Measurements from ENCODE around the gene RBMS2. TPM values are rescaled to one million over a fixed set of nuclear protein-coding genes. Genes with fewer than 3 reads are reported as not detected.

The RBMS2 gene
- total RNA-seq, 1 donor from 2014 or later = 9.7 TPM

DNA sequence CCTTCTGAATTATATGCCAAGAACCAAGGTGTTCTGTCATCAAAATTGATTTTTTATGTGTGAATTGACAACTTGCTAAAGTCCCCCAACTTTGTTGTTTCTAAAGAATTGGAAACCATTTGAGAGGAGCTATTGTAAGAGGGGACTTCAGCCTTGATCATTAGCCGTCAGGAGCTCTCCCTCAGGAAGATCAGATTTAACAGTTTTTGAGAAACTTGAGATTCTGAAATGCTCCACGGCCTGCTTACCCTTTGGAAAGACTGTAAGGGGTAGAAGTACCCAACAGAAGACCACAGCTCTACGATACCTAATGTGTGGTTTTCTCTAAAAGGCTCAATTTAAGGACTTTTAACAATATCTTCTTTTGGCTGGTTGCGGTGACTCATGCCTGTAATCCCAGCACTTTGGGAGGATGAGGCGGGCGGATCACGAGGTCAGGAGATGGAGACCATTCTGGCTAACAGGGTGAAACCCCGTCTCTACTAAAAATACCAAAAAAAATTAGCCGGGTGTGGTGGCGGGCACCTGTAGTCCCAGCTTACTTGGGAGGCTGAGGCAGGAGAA is 57.4 kb downstream of the RBMS2 start:
- DNase-seq (ENCODE audit: low read depth) = no peak

DNA sequence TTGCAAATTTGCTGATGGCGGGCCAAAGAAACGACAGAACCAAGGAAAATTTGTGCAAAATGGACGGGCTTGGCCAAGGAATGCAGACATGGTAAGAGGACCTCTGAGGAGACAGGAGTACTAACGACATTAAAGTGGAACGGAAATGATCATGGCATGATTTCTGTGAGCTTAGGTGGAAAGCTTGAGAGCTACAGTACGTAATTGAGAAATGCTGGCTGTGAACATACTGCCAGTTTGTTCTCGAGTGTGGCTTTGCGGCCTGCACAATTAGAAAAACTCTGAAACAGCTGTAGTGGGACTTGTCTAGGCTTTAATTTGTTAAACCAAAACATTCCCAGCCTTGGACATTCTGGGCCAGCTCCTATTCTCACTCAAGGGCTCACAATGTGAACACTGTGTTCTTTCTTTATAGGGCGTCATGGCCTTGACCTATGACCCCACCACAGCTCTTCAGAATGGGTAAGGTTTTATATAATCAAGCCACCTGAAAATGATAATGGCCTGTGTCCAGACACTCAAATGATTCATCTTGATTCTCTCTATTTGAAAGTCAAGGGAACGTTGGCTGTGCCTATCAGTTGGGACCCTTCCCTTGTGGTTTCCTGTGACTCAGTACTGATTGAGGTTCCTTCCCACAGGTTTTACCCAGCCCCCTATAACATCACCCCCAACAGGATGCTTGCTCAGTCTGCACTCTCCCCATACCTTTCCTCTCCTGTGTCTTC is 60.0 kb downstream of the RBMS2 start:
- peak; percentile 36 for DNase-seq (ENCODE audit: low read depth)

DNA sequence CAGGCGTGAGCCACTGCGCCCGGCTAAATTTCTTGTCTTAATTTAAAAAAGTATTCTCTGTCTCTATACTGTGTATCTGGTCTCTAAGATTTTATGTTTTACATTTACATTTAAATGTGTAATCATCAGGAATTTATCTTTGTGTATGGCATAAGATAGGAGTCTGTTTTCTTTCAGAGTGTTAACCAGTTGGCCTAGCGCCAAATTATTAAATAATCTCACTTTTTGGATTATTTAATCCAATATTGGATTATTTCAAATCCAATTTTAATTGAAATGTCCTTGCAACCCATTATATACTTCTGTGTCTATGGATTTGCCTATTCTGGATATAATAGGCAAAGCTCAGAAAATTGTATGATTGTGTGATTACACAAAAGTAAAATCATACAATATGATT is 63.5 kb downstream of the RBMS2 start:
- no peak for DNase-seq (ENCODE audit: low read depth)

DNA sequence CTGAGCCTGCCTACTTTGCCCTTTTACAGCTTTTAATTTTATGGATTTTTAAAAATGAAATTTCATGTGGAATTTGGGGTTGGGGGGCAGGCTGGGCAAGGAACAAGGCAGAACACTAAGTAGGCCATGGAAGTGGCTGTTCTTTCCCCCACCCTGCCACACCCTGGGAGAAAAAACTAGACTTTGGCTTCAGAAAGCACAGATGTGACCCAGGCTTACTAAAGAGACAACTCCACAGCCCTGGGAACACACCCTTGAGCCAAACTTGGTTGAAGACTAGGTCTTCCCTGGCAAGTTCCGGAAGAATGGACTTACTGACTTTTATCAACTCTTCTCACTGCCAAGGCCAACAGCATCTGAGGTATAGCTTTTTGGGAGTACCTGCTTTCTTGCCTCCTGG is 68.2 kb downstream of the RBMS2 start:
- no peak for DNase-seq (ENCODE audit: low read depth)

DNA sequence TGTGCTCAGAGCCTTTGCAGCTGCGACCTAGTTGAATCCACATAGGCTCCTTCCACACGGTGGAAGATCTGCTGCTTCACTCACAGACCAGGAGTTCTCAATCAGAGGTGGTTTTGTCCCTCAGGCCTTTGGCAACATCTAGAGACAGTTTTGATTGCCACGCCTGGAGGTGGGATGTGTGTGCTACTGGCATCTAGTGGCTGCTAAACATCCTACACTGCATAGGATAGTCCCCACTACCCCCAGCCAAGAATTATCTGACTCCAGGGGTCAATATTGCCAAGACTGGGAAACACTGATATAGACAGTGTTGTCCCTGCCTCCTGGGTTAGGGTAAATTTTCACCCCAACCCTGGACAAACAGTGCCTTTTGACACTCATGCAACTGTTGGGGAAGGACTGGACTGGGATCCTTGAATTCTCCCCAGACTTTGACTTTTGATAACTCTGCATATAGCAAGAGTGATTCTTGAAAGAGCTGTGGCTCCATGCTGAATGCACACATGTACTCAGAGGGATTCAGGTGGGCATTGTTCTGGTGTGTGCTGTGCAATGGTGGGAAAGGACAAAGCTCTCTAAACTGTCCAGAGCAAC is 68.7 kb downstream of the RBMS2 start:
- DNase-seq (ENCODE audit: low read depth) = peak; percentile 25

DNA sequence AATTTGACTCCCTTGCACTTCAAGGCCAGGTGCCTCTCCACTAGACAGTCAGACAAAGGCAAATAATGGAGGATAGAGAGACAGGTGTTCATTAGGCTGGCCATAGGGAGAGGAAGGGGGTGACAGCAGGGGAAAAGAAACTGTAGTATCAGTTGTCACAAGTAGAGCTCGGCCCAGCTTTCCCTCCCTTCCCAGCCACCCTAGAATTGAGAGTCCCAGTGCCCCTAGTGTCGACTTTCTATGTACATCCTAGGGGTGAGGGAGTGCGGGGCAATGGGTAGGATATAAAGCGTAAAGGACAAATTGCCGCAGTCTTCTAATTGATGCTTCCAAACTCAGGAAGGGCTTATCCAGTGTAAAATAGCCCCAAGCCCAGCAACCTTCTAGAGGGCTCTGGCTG is 69.5 kb downstream of the RBMS2 start:
- peak; percentile 32 for DNase-seq (ENCODE audit: low read depth)

DNA sequence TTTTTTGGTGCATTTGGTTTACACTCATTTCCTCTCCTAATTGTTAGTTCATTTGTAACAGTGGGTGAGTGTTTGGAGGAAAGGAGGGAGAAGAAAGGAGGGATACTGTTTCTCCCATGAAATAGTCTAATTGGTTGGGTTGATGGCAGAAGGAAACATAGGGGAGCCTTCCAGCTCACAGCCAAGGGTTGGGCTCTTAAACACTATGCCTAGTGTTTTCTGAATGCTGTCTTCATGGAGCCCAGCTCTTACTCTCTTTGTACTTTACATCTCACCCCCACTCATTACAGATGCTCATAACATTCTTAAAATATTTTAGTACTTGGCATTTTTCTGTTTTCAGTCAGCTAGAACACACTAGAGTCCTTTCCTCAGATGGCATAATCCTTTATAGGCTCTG is 70.3 kb downstream of the RBMS2 start:
- DNase-seq (ENCODE audit: low read depth) = no peak

DNA sequence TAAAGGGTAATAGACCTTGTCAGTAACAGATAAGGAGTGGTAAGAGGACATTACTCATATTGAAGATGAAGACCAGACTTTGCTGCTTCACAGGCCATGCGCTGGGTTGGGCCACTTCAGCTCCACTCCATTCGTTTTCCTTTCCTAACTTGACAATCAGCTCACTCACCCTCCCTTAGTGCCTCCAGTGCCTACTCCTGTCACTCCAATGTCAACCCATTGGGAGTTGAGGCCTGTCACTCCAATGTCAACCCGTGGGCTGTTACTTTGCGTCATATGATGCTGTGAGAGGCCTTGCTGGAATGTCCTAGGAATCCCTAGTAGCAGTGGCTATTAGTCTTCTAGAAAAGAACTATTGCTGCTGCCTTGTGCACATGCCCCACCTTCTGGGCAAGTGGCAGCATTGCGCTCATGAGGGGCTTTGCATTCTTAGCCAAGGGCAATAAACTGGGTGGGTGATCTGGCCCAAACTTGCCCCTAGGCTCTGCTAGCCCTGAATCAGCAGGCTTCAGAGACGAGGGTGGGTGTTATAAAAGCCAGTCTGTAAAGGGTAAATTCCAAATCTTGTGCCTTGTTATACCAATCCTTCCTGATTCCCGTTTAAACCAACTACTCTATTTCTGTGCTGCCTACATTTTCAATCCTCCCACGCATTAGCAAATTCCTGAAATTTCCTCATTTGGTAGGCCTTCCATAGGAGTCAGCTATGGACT is 72.4 kb downstream of the RBMS2 start:
- DNase-seq (ENCODE audit: low read depth) = peak; percentile 71

DNA sequence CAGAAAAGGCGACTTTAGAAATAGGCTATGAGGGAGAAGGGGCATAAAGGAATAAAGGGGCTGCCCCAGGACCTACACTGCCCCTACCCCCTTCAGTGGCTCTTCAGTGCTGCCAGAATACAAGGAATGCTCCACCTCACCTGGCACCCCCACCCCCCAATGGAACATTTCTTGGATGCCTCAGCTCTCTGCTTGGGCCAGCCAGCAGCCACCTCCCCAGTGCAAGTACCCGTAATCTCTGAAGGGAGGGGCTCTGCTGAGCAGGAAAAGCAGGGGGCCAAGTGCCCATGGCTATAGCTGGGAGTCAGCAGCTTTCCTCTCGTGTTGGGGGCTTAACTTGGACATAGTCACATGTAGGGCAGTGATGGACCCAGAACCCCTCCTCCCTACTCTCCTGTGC is 75.2 kb downstream of the RBMS2 start:
- DNase-seq (ENCODE audit: low read depth) = no peak

DNA sequence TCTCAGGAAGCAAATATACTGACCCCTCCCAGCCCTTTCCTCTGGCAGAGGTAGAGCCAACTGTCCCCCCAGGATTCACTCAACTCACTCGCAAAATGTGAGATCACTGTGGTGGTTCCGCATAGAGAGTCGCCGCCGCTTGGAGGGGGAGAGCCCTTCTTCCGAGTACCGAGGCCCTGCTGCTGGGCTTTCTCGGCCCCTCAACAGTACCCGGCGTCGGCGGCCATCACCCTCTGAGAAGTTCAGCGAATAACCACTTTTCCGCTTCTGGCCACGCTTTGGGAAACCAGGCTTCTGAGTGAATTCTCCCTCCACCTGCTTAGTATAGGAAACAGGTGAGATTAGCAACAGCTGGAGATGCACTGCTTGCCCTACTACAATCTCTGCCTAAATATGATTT is 77.4 kb downstream of the RBMS2 start:
- no peak for DNase-seq (ENCODE audit: low read depth)

DNA sequence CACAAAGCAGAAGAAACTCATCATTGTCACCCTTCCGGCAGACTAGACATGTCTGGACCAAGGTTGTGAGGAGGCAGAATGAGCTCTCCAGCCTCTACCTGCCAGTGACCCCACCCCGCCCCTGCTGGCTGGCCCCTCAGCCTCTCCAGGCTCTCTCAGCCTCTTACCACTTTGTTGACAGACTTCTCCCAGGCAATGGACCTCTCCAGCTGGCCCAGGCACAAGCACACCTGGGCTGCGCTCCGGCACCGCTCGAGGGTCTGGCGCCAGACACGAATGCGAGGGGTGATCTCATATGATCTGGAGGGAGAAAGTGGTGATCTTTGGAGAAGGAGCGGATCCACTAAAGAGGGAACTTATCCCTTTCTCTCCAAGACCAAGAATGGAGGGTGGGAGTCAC is 78.2 kb downstream of the RBMS2 start:
- no peak for DNase-seq (ENCODE audit: low read depth)

DNA sequence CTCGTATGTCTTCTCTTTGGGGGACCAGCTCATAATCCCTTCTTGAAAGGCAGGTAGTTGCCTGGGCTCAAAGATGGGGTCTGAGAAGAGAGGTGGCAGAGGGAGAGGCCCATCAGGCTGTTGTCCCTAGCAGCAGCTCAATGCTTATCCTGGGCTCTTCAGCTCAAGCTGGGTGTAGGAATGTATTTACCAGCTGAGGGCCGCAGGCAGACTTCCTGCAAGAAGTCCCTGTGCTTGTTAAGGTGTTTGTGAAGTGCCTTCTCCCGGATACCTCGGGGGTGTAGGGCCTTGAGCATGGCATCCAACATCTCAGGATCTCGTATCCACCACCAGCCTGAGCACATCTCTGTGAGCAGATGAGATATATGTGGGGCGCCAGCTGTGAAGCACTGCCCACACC is 79.1 kb downstream of the RBMS2 start:
- DNase-seq (ENCODE audit: low read depth) = no peak

DNA sequence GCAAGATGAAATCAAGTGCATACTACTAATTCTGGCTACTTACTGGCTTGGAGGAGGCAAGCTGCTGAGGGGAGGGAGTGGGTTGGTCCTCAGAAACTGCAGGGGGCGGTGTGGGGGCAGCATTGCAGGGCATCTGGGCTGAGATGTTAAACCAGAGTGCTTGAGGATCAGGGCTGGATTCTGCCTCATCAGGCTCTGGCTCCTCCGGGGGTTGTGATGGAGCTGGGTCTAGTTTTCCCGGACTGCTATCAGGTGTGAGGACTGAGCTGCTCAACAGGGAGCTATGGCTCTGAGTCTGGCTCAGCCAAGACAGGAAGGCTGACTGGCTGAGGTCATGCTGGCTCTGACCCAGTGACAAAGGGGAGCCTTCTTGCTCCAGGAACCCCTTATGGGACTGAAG is 79.9 kb downstream of the RBMS2 start:
- no peak for DNase-seq (ENCODE audit: low read depth)

DNA sequence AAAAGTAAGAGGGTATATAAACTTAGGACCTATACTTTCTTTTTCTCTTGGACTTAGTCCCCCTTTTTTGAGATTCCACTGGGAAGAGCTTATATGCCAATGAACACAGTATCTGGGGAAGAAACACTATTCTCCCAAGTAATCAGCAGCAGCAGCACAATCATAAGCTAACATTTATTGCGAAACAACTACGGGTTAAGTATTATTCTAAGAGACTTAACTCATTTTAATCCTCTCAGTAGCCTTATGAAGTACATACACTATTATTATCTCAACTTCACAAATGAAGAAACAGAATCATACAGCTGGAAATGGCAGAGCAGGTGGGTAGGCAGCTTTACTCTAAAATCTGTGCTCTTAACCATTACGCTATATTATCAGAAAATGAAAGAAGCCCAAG is 80.6 kb downstream of the RBMS2 start:
- DNase-seq (ENCODE audit: low read depth) = no peak

DNA sequence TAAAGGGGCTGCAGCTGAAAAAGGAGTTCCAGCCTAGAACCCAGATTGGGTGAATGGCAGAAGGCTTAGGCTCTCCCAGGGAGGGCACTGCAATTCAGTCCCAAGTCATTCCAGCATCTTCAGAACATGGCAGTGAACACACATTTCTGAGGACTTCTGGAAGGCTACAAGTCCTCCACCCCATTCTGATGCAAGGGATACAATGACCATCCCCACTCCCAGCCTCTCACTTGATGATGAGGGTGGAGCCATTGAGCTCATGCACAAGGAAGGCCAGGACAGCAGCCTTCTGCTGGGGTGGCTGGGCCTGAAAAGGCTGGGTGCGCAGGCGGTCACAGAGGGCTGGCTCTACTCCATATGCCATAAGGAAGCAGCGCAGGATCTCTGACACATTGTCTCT is 82.7 kb downstream of the RBMS2 start:
- no peak for DNase-seq (ENCODE audit: low read depth)

DNA sequence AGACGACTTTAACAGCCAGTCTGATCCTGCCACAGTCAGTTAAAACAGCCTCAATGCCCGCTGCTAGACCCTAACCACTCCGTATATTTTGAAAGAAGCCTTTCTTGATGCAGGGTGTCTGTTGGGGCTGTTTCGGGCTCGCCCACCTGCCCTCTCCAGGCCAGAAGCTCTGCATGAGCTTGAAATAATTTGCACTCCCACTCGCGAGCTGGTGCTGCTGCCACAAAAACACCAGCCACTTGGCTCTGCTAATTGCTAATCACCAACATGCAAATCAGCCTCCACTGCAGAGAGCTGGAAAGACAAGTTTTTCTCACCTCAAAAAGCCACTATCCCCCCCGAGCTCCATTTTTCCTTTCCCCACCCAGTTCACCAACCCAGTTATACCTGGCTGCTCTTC is 93.0 kb downstream of the RBMS2 start:
- no peak for DNase-seq (ENCODE audit: low read depth)

DNA sequence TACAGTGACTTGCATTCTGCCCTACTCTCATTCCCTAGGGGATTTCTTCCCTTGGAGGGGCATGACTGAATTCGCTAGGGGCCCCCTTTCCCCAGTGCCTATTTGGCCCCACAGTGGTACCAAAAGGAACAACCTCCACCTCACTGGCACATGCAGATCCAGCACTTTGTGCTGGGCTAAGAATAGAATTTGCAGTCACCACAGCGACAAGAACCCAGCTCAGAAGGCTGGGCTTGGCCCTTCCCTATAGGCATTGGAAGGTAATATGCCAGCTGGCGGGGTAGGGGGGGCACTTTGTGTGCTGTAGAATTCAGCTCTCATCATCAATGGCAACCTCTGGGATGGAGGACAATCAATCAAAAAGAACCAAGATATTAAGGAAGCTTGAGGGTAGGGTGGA is 94.6 kb downstream of the RBMS2 start:
- DNase-seq (ENCODE audit: low read depth) = peak; percentile 20

DNA sequence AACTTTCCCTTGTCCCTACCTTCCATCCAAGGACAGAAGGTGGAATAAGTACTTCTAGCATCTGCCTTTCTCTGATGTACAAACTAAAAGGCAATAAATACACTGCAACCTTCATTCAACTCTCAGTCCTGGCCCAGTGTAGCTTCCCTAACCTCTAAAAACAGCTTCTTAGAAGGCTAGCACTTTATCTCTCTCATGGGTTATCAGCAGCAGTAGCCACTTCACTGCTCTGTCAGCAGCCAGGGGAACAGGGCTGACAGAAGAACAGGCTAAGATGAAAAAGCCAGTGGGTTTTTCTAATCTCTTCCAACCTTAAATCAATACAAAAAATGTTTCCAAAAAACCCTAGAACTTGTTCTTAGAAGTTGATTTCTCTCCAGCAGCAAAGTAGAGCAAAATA is 95.3 kb downstream of the RBMS2 start:
- no peak for DNase-seq (ENCODE audit: low read depth)

DNA sequence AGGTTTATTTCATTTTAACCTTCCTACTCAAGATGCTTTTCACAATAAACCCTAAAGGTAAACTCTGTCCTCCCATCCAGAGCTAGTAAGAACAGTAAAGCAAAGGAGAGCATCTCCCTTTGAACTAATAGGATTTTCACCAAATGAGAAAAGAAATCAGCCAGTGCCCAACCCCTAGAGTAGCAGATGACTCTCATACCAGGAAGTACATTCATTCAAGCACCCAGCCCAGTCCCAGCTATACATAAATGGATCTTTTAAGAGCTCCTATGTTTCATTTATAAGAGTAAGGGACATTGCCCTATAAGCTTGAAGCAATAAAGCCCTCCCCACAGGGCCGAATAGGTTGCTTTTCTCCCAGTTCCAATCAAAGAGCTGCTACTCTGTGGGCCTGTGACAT is 100.9 kb downstream of the RBMS2 start:
- DNase-seq (ENCODE audit: low read depth) = no peak

DNA sequence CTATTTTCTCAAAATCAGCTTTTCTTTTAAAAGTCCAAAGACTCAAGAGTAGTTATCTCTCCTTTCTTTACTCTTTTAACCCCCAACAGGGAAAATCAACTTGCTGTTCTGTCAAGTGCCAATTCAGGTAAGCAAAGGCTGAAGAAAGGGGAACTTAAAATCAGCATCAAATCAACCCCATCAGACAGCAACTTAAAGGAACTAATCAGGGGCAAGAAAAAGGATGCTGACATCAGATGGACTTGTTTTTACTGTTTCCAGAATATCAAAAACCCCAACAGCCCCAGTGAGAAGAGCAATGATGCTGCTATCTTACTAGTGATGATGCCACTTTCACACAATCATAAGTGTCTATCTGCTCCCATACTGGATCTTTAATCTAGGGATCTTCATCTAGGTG is 105.1 kb downstream of the RBMS2 start:
- DNase-seq (ENCODE audit: low read depth) = no peak

DNA sequence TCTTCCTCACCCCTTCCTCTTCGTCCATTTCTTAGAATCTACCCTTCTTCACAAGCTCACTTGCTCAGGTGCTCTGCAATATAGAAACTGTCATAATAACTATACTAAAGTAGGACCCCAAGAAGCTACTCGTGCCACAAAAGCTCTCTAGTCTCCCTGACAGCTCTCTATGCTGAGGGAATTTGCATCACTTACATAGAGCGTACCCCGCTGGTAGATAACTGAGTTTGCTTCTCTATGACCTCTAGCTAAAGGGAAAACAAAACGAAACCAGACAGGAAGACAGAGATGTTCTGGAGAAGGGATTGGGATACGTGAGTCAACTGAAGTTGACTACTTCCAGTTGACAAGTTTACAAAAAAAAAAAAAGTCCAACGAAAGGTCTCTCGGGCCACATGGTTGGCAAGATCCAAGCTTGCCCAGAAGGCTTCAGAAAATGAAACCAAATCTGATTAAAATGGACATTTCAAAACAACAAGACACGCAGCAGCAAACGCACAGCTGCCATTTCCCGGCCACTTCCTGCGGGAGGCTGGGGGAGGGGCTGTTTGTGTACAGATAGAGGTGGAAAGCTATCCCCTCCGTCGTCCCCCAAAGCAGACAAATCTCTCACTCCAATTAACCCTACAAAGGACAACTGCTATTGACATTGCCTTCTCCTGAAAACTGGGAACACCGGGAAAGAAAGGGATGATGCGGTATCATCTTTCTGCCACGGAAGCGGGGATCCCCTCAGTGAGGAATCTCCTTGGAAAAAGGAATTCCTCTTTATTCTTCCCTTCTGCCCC is 107.2 kb downstream of the RBMS2 start:
- DNase-seq (ENCODE audit: low read depth) = peak; percentile 66

All from myocyte (in vitro differentiated cells).